Osteoblast (primary cell): Measurements from ENCODE around the gene ADAM20. TPM values are rescaled to one million over a fixed set of nuclear protein-coding genes. Genes with fewer than 3 reads are reported as not detected.

Experiments
- DNase-seq: peaks from one replicate; pipeline ENCODE4 v3.0.0; 2011; ENCODE audit warnings: low spot score, mixed read lengths; ENCODE audit not compliant: insufficient read length; ENCODE audit errors: missing footprints
- H2AFZ ChIP-seq: 2 replicates; pipeline ENCODE4 v1.6.0; 2011; ENCODE audit warnings: mild to moderate bottlenecking, low read length
- H3K27ac ChIP-seq: 2 replicates; pipeline ENCODE4 v1.5.1; 2011; ENCODE audit warnings: mild to moderate bottlenecking, low read depth, low read length, moderate library complexity
- H3K27me3 ChIP-seq: 2 replicates; pipeline ENCODE4 v1.6.0; 2012; ENCODE audit warnings: mild to moderate bottlenecking, control low read depth, inconsistent platforms, low read length, moderate library complexity; ENCODE audit not compliant: insufficient read depth
- H3K36me3 ChIP-seq: 2 replicates; pipeline ENCODE4 v1.5.1; 2011; ENCODE audit warnings: mild to moderate bottlenecking, low read length, control low read depth, moderate library complexity; ENCODE audit not compliant: insufficient read depth
- H3K4me1 ChIP-seq: 2 replicates; pipeline ENCODE4 v1.5.1; 2011; ENCODE audit warnings: mild to moderate bottlenecking, low read length, control low read depth, moderate library complexity; ENCODE audit not compliant: insufficient read depth
- H3K4me2 ChIP-seq: 2 replicates; pipeline ENCODE4 v1.6.0; 2011; ENCODE audit warnings: mild to moderate bottlenecking, low read length; ENCODE audit not compliant: insufficient read depth
- H3K4me3 ChIP-seq: fragments of 200-600 bp; sonication (generic); 3 replicates; pipeline ENCODE4 v1.5.1; 2012; ENCODE audit warnings: mild to moderate bottlenecking, low read length, inconsistent platforms; ENCODE audit not compliant: insufficient read depth
- H3K79me2 ChIP-seq: 2 replicates; pipeline ENCODE4 v1.6.0; 2012; ENCODE audit warnings: mild to moderate bottlenecking, low read length, control low read depth, inconsistent platforms; ENCODE audit not compliant: insufficient read depth
- H3K9me3 ChIP-seq: 2 replicates; pipeline ENCODE4 v1.5.1; 2011; ENCODE audit warnings: low read depth, low read length, control low read depth
- H4K20me1 ChIP-seq: 2 replicates; pipeline ENCODE4 v1.6.0; 2012; ENCODE audit warnings: mild to moderate bottlenecking, low read length, control low read depth; ENCODE audit not compliant: insufficient read depth
- CTCF ChIP-seq: IDR thresholded peaks from 2 replicates; pipeline ENCODE4 v1.5.1; 2011; ENCODE audit warnings: mild to moderate bottlenecking, low read depth, low read length, moderate library complexity; ENCODE audit errors: extremely low read depth
- total RNA-seq: library from RNA; depleted of rRNA; stranded (reverse); fragments of >200 nt; gene quantifications from 2 replicates; pipeline ENCODE4 v1.2.3, GENCODE V29; 2012

Gene ADAM20
- total RNA-seq, 1 donor = 1.8 TPM

DNA sequence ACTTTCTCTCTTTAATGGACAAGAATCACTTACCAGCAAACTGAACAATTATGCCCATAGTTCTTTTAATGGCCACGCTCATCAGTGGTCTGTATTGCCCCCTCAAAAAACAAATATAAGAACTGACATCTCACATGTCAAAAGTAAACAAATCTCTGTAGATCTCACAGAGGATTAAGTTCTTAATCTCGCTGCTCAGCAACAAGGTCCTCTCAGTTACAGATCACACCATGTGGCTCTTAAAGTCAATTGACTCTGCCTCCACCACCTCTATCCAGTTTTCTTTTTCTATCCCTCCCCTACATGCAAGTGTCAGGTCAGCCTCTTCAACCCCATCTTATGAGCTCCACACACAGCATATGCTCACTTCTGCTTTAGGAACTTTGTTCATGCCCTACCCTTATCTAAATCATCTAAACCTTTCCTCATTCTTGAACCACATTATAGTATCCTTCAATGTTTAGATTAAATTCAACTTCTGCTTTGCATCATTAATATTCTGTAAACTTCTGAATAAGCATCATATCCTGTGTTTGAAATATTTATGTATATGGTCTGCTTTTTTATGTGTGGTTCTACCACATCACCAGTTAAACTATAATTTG is 7.2 kb downstream of the ADAM20 start:
- no peak overlapping the region for H3K27ac ChIP-seq
- no peaks in the 10 kb centered on the region for H4K20me1 ChIP-seq
- H3K9me3 ChIP-seq = no peaks in the 10 kb centered on the region
- DNase-seq = no peak
- H3K79me2 ChIP-seq = no peaks in the 10 kb centered on the region
- no peaks in the 10 kb centered on the region for H3K4me1 ChIP-seq
- no peak overlapping the region for H2AFZ ChIP-seq
- TF ChIP-seq CTCF = no peak
- H3K27me3 ChIP-seq = no peaks in the 10 kb centered on the region
- no peaks in the 10 kb centered on the region for H3K36me3 ChIP-seq
- no peak overlapping the region for H3K4me3 ChIP-seq
- no peak overlapping the region for H3K4me2 ChIP-seq

DNA sequence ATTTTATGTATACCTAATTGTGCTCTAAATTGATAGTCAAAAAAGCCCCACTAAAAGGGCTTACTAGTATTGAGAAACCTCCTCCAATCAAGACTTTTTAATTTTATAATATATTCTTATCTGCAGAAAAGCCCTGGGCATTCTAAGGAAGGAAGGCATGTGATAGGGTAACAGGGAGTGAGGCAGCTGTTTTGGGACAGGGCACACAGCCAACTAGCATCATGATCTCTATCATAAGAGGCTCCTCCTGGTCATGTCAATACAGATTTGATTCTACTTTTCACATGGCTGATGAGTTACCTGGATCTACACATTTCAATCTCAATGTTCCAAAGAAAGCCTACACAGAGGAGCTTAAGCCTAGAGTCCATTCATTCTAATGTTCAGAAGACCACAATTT is 9.1 kb downstream of the ADAM20 start:
- H3K4me1 ChIP-seq = no peaks in the 10 kb centered on the region
- no peaks in the 10 kb centered on the region for H4K20me1 ChIP-seq
- H3K9me3 ChIP-seq = no peaks in the 10 kb centered on the region
- no peak for TF ChIP-seq CTCF
- H3K36me3 ChIP-seq = no peaks in the 10 kb centered on the region
- no peak overlapping the region for H2AFZ ChIP-seq
- no peak overlapping the region for H3K4me3 ChIP-seq
- no peaks in the 10 kb centered on the region for H3K79me2 ChIP-seq
- DNase-seq = no peak
- no peak overlapping the region for H3K4me2 ChIP-seq
- H3K27ac ChIP-seq = no peak overlapping the region
- no peaks in the 10 kb centered on the region for H3K27me3 ChIP-seq

DNA sequence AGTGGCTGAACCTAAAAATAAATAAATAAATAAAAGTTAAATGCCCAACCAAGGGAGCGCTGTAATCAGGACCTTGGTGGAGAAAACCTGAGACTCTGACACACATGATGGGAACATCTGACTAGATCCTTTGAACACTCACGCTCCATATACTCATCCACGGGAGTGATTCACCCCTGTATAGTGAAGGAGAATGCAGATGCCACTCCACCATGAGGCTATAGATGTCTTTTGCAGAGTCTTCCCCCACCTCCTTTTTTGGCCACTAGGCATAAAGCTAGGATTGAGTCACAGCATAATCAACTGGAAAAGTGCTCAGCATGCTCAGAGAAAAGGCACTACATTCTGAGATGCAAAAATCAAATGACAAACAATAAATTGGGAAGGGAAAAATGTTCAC is 19.0 kb downstream of the ADAM20 start:
- no peaks in the 10 kb centered on the region for H3K36me3 ChIP-seq
- no peaks in the 10 kb centered on the region for H4K20me1 ChIP-seq
- H3K4me3 ChIP-seq = no peak overlapping the region
- H3K9me3 ChIP-seq = no peaks in the 10 kb centered on the region
- H3K79me2 ChIP-seq = no peaks in the 10 kb centered on the region
- no peak overlapping the region for H3K27ac ChIP-seq
- no peak overlapping the region for H2AFZ ChIP-seq
- no peak for TF ChIP-seq CTCF
- H3K4me2 ChIP-seq = no peak overlapping the region
- no peaks in the 10 kb centered on the region for H3K27me3 ChIP-seq
- DNase-seq = no peak
- no peaks in the 10 kb centered on the region for H3K4me1 ChIP-seq

- Histone ChIP-seq H3K4me2 (no peak overlapping the region), H3K4me3 (no peak overlapping the region), H2AFZ (no peak overlapping the region), H3K4me1 (no peaks in the 10 kb centered on the region), H3K79me2 (no peaks in the 10 kb centered on the region), H4K20me1 (no peaks in the 10 kb centered on the region), H3K27me3 (no peaks in the 10 kb centered on the region), H3K27ac (no peak overlapping the region), H3K36me3 (no peaks in the 10 kb centered on the region), H3K9me3 (no peaks in the 10 kb centered on the region)
- DNase-seq = no peak
- no peak for TF ChIP-seq CTCF
Measured at GRCh38 chr14:70514168-70515069, 20.4 kb downstream of the ADAM20 start.
